Measurements from ENCODE around the gene TULP3.

GRCh38 chr12:2925322-2925995, 34.8 kb downstream of the TULP3 start:
- no peak for TF ChIP-seq CTCF (conservative IDR thresholded peaks at IDR 0.05; ENCODE audit: low read length)
- no peak for TF ChIP-seq EZH2phosphoT487 (IDR thresholded peaks at IDR 0.05; ENCODE audit: borderline replicate concordance)
